GM18499 (cell line): Measurements from ENCODE around the gene ARMH3.

ENCODE experiments used
- ATAC-seq: cut with Tn5 transposase; IDR thresholded peaks from one replicate; pipeline ENCODE4 v1.9.1; 2021; ENCODE audit warnings: moderate number of reproducible peaks; ENCODE audit not compliant: insufficient read depth, unreplicated experiment

Gene ARMH3

GRCh38 chr10:101902032-101902819, 153.7 kb downstream of the ARMH3 start:
- no peak for ATAC-seq

GRCh38 chr10:101901340-101901739, 154.6 kb downstream of the ARMH3 start:
- no peak for ATAC-seq

- ATAC-seq: no peak
Measured at GRCh38 chr10:101897633-101898032, 158.3 kb downstream of the ARMH3 start.

- no peak for ATAC-seq
Measured at GRCh38 chr10:101896225-101896877, 159.6 kb downstream of the ARMH3 start.

GRCh38 chr10:101895781-101896180, 160.2 kb downstream of the ARMH3 start:
- no peak for ATAC-seq

- ATAC-seq: no peak
Measured at GRCh38 chr10:101894742-101895141, 161.2 kb downstream of the ARMH3 start.

GRCh38 chr10:101894266-101894665, 161.7 kb downstream of the ARMH3 start:
- ATAC-seq: no peak

- ATAC-seq: no peak
Measured at GRCh38 chr10:101893510-101894120, 162.4 kb downstream of the ARMH3 start.

- ATAC-seq: no peak
Measured at GRCh38 chr10:101892782-101893391, 163.1 kb downstream of the ARMH3 start.

GRCh38 chr10:101889256-101890210, 166.4 kb downstream of the ARMH3 start:
- ATAC-seq: no peak

- ATAC-seq: no peak
Measured at GRCh38 chr10:101888251-101888949, 167.6 kb downstream of the ARMH3 start.

- no peak for ATAC-seq
Measured at GRCh38 chr10:101887775-101888174, 168.2 kb downstream of the ARMH3 start.

GRCh38 chr10:101886521-101887312, 169.3 kb downstream of the ARMH3 start:
- no peak for ATAC-seq

- no peak for ATAC-seq
Measured at GRCh38 chr10:101881036-101881774, 174.8 kb downstream of the ARMH3 start.

GRCh38 chr10:101880232-101880573, 175.8 kb downstream of the ARMH3 start:
- no peak for ATAC-seq

- ATAC-seq: no peak
Measured at GRCh38 chr10:101879456-101880231, 176.3 kb downstream of the ARMH3 start.

- no peak for ATAC-seq
Measured at GRCh38 chr10:101878869-101879268, 177.1 kb downstream of the ARMH3 start.
